Measurements from ENCODE around the gene ME3.

The ME3 gene

GRCh38 chr11:86617502-86617901, 54.9 kb downstream of the ME3 start:
- no peak for DNase-seq

- DNase-seq, result no peak
These were observed 56.9 kb downstream of the ME3 start for GRCh38 chr11:86615487-86615886.

- DNase-seq, result no peak
These were observed 61.7 kb downstream of the ME3 start for GRCh38 chr11:86610559-86611341.

GRCh38 chr11:86608251-86608799, 64.1 kb downstream of the ME3 start:
- peak; percentile 52 for DNase-seq

- no peak for DNase-seq
These were observed 65.5 kb downstream of the ME3 start for GRCh38 chr11:86606836-86607481.

GRCh38 chr11:86606270-86606835, 66.1 kb downstream of the ME3 start:
- no peak for DNase-seq

- DNase-seq, result no peak
These were observed 75.4 kb downstream of the ME3 start for GRCh38 chr11:86596861-86597586.

GRCh38 chr11:86595955-86596354, 76.5 kb downstream of the ME3 start:
- no peak for DNase-seq

GRCh38 chr11:86595451-86595850, 77.0 kb downstream of the ME3 start:
- no peak for DNase-seq

- no peak for DNase-seq
These were observed 77.7 kb downstream of the ME3 start for GRCh38 chr11:86594746-86595145.

- DNase-seq, result no peak
These were observed 78.6 kb downstream of the ME3 start for GRCh38 chr11:86593833-86594232.

GRCh38 chr11:86592659-86593451, 79.6 kb downstream of the ME3 start:
- peak; percentile 95 for DNase-seq

- DNase-seq, result no peak
These were observed 80.3 kb downstream of the ME3 start for GRCh38 chr11:86592047-86592591.

- no peak for DNase-seq
These were observed 80.8 kb downstream of the ME3 start for GRCh38 chr11:86591631-86592030.

- DNase-seq, result peak; percentile 19
These were observed 82.4 kb downstream of the ME3 start for GRCh38 chr11:86589856-86590589.

- DNase-seq, result no peak
These were observed 83.2 kb downstream of the ME3 start for GRCh38 chr11:86589204-86589603.

- DNase-seq, result no peak
These were observed 83.8 kb downstream of the ME3 start for GRCh38 chr11:86588566-86589090.

GRCh38 chr11:86587264-86588193, 84.9 kb downstream of the ME3 start:
- no peak for DNase-seq

- no peak for DNase-seq
These were observed 86.1 kb downstream of the ME3 start for GRCh38 chr11:86586307-86586706.

- DNase-seq, result no peak
These were observed 89.5 kb downstream of the ME3 start for GRCh38 chr11:86582898-86583297.
